NCI-H2227 treated with DMSO at 0.1 percent for 48 hours (cell line): Measurements from ENCODE around the gene IFT52.
"Not testable (repeated sequence)": the region's sequence is repeated elsewhere in the genome, so short reads cannot be mapped to it uniquely, and the experiment has no call there.

Experiments used
- DNase-seq: peaks from one replicate; lab custom pipeline; 2025; lab: John Stamatoyannopoulos, UW

The IFT52 gene

DNA sequence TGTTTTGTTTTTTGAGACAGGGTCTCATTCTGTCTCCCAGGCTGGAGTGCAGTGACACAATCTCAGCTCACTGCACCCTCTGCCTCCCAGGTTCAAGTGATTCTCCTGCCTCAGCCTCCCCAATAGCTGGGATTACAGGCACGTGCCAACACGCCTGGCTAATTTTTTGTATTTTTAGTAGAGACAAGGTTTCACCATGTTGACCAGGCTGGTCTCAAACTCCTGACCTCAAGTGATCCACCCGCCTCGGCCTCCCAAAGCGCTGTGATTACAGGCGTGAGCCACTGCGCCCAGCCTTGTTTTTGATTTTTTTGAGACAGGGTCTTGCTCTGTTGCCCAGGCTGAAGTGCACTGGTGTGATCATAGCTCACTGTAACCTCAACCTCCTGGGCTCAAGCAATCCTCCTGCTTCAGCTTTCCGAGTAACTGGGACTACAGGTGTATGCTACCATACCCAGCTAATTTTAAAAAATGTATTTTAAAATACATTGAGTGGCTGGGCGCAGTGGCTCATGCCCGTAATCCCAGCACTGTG is 61.0 kb downstream of the IFT52 start:
- not testable (repeated sequence) for DNase-seq

DNA sequence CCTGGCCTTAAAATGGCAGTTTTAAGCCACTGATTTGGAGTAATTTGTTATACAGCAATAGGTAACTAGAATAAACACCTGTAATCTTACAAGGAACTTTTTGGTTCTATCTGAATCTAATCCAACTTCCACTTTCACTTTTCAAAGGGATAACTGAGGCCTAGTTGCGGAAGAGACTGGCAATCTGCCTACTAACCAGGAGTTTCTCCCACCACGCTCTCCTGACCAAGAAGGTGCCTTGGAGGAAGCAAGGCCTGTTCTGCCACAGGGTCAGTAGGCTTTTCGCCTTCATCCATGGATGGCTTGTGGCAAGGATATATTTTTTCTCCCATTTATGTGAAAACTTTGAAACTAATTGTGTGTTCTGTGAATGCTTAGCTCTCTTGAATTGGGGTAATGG is 63.2 kb downstream of the IFT52 start:
- no peak for DNase-seq

DNA sequence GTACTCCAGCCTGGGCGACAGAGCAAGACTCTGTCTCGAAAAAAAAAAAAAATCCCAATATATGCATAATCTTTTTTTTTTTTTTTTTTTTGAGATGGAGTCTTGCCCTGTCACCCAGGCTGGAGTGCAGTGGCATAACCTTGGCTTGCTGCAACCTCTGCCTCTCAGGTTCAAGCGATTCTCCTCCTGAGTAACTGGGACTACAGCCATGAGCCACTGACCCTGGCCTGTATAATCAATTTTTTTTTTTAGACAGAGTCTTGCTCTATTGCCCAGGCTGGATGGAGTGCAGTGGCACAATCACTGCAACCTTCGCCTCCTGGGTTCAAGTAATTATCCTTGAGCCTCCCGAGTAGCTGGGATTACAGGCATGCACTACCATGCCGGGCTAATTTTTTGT is 64.4 kb downstream of the IFT52 start:
- not testable (repeated sequence) for DNase-seq

- DNase-seq: no peak
Observed at GRCh38 chr20:43655937-43656336, 65.2 kb downstream of the IFT52 start.

- peak; percentile 3 for DNase-seq
Observed at GRCh38 chr20:43658069-43658722, 67.5 kb downstream of the IFT52 start.

- no peak for DNase-seq
Observed at GRCh38 chr20:43658723-43659419, 68.1 kb downstream of the IFT52 start.

DNA sequence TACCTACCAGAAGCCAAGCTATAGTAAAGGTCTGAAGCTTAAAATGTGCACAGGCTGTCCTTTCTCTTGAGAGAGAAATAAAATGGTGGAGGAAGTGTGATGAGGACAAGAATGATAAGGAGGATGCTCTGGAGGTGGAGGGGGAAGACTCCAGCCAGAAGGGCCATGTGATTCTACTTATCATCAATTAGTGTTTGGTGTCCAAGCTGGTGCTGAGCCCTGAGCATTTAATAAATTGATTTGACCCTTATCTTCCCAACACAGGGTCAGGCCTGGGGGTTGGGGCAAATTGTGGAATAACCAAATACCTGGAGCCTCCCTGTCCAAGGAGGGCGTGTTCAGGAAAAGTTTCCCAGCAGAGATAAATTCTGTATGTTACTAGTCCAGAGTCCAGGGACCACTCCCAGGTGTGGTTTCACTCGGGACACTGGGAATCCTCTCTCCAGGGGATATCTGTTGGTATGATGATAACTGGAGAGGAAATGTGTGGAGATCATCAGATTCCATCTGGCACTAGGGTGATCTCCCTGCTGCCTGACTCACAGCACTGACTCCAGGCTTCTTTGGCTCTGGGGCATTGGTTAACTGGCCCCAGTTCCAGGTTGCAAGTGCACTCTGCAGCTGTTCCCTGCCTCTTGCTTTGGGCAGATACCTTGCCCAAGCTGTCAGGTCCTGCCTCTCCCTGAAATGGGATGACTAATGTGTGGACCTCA is 72.4 kb downstream of the IFT52 start:
- DNase-seq: no peak

DNA sequence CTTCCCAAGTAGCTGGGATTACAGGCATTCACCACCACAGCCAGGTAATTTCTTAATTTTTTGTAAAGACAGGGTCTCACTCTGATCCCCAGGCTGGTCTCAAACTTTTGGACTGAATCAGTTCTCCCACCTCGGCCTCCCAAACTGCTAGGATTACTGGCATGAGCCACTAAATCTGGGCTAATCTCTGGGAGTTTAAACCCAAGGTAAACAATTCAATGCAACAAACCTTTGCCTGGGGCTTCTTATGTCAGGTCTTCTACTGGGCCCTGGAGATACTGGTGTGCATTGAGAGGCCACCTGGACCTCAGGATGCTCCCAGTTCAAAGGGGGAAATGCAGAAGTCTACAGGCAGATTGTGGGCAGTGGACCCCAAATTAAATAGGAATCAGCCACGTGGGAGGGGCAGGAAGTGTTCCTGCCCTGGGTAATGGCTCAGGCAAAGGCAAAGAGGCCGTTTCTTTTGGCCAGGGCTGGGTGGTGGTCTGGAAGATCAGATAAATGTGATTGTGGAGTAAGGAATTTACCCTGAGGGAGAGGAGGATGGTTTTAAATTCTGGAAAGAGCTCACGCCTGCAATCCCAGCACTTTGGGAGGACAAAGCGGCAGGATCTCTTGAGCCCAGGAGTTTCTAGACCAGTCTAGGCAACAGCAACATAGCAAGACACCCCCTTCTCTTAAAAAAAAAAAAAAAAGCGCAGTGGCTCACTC is 74.9 kb downstream of the IFT52 start:
- no peak for DNase-seq

DNA sequence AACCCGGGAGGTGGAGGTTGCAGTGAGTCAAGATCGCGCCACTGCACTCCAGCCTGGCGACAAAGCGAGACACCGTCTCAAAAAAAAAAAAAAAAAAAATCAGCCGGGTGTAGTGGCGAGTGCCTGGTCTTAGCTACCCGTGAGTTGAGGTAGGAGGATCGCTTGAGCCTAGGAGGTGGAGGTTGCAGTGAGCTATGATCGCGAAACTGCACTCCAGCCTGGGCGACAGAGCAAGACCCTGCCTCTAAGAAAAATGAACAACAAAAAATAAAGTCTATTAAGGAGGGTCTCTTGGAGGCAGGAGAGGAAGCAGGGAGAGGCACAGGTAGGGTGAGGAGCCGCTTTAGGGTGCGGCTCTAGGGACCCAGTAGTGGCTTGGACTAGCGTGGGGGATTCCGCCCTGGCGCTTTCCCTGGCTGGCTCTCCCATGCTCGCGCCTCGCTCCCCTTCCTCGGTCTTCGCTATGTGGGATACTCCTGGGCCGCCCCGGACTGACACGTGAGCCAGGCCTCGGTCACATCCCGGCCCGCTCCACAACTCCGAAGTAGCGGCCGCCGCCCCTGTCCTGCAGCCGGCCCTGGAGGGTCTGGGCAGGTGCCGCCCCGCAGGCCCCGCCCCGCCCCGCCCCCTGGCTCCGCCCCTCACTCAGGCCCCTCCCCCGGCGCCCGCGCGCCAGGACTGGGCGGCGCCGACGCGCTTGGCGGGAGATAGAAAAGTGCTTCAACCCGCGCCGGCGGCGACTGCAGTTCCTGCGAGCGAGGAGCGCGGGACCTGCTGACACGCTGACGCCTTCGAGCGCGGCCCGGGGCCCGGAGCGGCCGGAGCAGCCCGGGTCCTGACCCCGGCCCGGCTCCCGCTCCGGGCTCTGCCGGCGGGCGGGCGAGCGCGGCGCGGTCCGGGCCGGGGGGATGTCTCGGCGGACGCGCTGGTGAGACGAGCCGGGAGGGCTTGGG is 75.9 kb downstream of the IFT52 start, which contains the start of gene MYBL2:
Gene MYBL2, plus strand, starts transcription at position 739 of the 953 bp plus-strand sequence. Its CDS starts 170 bp downstream, at position 909.
- peak; percentile 59 for DNase-seq

DNA sequence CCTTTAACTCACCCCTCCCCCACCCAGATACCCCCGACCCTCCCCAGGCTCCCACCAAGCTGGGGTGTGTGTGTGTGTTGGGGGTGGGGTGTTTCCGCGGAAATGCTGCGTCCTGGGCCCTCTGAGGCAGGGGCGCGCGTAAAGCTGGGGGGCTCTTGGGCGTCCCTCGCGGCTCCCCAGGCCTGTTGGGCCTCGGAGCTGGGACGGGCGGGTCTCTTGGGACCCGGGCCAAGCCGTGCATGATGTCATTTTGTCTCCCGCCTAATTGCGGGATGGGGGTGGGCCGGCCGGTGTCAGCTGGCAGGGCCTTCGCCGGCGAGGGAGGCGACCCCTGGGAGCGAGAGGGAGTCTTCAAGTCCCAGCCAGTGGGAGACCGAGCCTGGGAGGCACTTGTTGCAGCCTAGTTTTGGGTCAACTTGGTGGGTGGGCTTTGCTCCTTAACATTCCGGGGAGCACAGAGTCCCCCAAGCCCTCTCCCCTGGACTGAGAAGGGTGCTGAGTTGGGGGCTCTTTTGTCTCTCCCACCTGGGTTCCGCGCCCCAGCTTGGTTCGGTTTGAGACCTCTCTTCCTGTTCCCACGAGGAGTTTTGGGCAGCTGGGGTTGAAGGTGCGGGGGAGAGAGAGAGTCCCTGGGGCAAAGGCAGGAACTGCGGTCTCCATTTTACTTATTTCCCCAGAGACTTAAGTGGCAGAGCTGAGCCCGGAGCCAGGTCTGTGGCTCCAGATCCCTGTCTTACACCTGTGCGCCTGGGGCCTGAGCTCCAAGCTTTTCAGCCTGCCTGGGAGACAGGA is 76.8 kb downstream of the IFT52 start:
- no peak for DNase-seq

GRCh38 chr20:43669332-43669731 is 78.6 kb downstream of the IFT52 start:
- DNase-seq: no peak

DNA sequence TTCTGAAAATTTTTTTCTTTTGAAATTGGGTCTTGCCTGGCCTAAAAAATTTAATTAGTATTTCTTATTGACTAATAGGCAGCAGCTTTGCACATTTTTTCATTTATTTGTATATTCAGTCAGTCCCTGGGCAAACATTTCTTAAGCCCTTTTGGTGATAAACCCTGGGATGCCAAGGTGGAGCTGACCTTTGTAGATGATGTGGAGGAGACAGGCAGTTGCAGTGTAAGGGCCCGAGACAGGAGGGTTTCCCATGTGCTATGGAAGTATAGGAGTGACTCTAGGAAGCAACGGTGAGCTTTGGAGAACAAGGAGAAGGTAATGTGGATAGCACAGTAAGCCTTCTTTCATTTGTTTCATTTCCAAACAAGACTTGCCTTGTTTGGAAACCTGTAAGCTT is 79.7 kb downstream of the IFT52 start:
- DNase-seq: no peak

GRCh38 chr20:43676368-43676767 is 85.6 kb downstream of the IFT52 start:
- DNase-seq: no peak

DNA sequence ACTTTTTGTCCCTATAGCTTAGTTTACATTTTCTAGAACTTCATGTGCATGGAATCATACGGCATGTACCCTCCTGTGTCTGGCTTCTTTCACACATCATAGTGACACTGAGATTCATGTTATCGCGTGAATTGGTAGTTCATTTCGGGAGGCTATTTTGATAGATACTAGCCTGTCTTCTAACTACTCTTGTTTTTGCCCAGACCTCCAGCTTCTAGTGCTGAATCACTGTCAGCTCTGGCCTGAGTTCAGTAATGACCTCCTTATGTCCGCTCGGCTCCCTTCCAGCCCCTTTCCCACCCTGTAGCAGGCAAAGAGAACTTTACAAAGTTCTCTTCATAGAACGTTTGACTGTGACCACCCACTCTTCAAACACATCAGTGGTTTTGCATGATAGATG is 90.2 kb downstream of the IFT52 start:
- DNase-seq: no peak

GRCh38 chr20:43681468-43681942 is 90.8 kb downstream of the IFT52 start:
- no peak for DNase-seq

DNA sequence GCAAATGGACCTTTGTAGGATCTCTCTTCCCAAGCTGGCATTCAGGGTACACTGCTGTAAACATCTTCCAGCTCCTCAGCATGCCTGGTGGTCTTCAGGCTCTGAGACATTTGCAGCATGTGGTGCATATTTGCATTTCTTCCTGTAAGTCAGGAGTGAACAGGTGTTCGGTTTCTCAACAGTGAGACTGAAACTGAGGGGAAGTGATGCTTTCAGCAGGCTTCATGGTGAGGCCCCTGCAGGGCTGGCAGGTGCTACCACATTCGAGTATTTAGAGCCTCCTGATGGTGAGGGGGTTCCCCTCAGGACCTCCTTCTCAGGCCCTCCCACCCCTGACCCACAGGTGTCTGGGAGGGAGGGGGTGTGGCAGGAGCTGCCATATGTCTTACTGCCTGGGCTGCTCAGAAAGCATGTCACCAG is 91.3 kb downstream of the IFT52 start:
- no peak for DNase-seq

DNA sequence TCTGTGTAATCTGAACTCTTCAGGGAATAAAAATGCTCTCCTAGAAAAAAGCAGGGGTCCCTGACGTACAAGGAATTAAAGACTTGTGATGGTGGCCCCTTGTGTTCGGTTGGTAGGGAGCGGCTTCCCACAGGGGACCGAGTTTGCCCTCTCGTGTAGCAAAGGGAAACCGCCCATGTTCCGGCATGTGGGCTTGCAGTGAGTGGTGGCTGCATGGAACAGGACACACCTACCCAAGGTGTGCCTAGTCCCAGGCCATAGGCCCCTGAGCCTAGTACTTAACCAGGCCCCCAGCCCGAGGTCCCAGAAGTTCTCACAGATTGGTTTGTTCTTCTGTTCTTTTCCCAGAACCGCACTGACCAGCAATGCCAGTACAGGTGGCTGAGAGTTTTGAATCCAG is 91.7 kb downstream of the IFT52 start:
- no peak for DNase-seq

DNA sequence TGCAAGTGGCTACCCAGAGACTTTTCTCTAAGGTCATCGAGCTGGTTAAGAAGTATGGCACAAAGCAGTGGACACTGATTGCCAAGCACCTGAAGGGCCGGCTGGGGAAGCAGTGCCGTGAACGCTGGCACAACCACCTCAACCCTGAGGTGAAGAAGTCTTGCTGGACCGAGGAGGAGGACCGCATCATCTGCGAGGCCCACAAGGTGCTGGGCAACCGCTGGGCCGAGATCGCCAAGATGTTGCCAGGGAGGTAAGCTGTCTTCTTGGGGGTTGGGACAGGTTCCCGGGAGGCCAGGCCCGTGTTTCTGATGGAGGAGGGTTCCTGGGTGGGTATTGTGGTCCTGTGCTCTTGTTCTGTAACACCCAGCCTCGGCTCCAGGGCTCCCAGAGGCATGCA is 96.1 kb downstream of the IFT52 start:
- no peak for DNase-seq

DNA sequence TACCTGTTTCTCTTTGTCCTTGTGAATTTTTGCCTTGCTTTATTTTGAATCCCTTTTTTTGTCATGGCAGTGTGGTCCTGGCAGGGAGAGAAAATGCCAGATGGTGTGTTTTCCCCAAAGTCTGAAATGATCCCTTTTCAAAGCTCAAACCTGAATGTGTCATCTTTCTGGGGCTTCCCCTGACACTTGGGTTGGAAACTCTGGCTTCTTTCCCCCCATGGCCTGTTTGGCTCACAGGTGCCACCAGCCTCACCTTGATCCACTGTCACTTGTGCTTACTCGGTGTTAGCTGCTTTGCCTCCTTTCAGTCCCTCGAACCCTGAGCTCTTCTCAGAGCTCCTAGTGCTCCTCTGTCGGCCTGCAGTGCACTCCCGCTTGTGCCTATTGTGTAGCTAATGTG is 98.4 kb downstream of the IFT52 start:
- no peak for DNase-seq
